DND-41 (cell line): ENCODE results near the gene JAK2.

Experiments used
- ATAC-seq: fragments of 200-7000 bp; cut with Tn5 transposase; 3 replicates; pipeline ENCODE4 v1.9.1; 2021; ENCODE audit warnings: low read depth; ENCODE audit not compliant: insufficient read depth
- DNase-seq: peaks from one replicate; pipeline ENCODE4 v3.0.0-alpha.2; 2020
- H2AFZ ChIP-seq: 2 replicates; pipeline ENCODE4 v1.6.0; 2012; ENCODE audit warnings: low read depth, low read length
- H3K27ac ChIP-seq: 2 replicates; pipeline ENCODE4 v1.5.1; 2012; ENCODE audit warnings: low read length, inconsistent platforms
- H3K27me3 ChIP-seq: fragments of 200-600 bp; sonication (generic); 2 replicates; pipeline ENCODE4 v1.6.0; 2012; ENCODE audit warnings: low read length, mild to moderate bottlenecking, inconsistent platforms; ENCODE audit not compliant: insufficient read depth, poor library complexity
- H3K36me3 ChIP-seq: 2 replicates; pipeline ENCODE4 v1.5.1; 2012; ENCODE audit warnings: low read length, inconsistent platforms; ENCODE audit not compliant: insufficient read depth
- H3K4me1 ChIP-seq: 2 replicates; pipeline ENCODE4 v1.5.1; 2012; ENCODE audit warnings: mild to moderate bottlenecking, low read length; ENCODE audit not compliant: insufficient read depth
- H3K4me2 ChIP-seq: 2 replicates; pipeline ENCODE4 v1.6.0; 2012; ENCODE audit warnings: mild to moderate bottlenecking, moderate library complexity, low read length, inconsistent platforms; ENCODE audit not compliant: insufficient read depth
- H3K4me3 ChIP-seq, 2 experiments: fragments of 200-600 bp in 1 of 2; shearing (Covaris generic) in 1 of 2; 2 replicates each; pipeline ENCODE4 v1.5.1; 2012 to 2016; ENCODE audit warnings: inconsistent platforms in 2 of 2, low read length in 2 of 2, mild to moderate bottlenecking in 2 of 2, low read depth in 1 of 2, moderate library complexity in 1 of 2
- H3K79me2 ChIP-seq: 2 replicates; pipeline ENCODE4 v1.6.0; 2012; ENCODE audit warnings: low read length, inconsistent platforms; ENCODE audit not compliant: insufficient read depth
- H3K9ac ChIP-seq: 2 replicates; pipeline ENCODE4 v1.6.0; 2012; ENCODE audit warnings: low read depth, mild to moderate bottlenecking, inconsistent platforms, low read length, moderate library complexity
- H3K9me3 ChIP-seq: 2 replicates; pipeline ENCODE4 v1.5.1; 2012; ENCODE audit warnings: low read length, moderate library complexity, mild to moderate bottlenecking, inconsistent platforms; ENCODE audit not compliant: insufficient read depth, severe bottlenecking
- H4K20me1 ChIP-seq: 2 replicates; pipeline ENCODE4 v1.6.0; 2012; ENCODE audit warnings: low read length; ENCODE audit not compliant: insufficient read depth
- EZH2 ChIP-seq: IDR thresholded peaks from 3 replicates; pipeline ENCODE4 v1.6.1; 2012; ENCODE audit warnings: borderline replicate concordance, low read depth, mild to moderate bottlenecking, moderate library complexity, low read length, inconsistent platforms; ENCODE audit not compliant: severe bottlenecking
- TF ChIP-seq, protein P1 (sequence below): IDR thresholded peaks from 2 replicates; pipeline ENCODE4 v1.5.1; 2012; ENCODE audit warnings: borderline replicate concordance, low read length, moderate library complexity, mild to moderate bottlenecking; ENCODE audit not compliant: poor library complexity, severe bottlenecking; ENCODE audit errors: extremely low read depth

The JAK2 gene

GRCh38 chr9:4985386-4986266 lies 554 bp downstream of the JAK2 start:
- ATAC-seq (peak; percentile 49; the same call in 2 of the 3 replicates), DNase-seq (peak; percentile 37)
- peaks cover 45% of the 10 kb centered on the region for H3K4me1 ChIP-seq
- H3K27ac ChIP-seq: peak overlapping the region; percentile 91
- no peaks in the 10 kb centered on the region for H4K20me1 ChIP-seq
- peaks cover 10% of the 10 kb centered on the region; the same call in 1 of the 2 replicates for H3K79me2 ChIP-seq
- TF ChIP-seq, protein P1, sequence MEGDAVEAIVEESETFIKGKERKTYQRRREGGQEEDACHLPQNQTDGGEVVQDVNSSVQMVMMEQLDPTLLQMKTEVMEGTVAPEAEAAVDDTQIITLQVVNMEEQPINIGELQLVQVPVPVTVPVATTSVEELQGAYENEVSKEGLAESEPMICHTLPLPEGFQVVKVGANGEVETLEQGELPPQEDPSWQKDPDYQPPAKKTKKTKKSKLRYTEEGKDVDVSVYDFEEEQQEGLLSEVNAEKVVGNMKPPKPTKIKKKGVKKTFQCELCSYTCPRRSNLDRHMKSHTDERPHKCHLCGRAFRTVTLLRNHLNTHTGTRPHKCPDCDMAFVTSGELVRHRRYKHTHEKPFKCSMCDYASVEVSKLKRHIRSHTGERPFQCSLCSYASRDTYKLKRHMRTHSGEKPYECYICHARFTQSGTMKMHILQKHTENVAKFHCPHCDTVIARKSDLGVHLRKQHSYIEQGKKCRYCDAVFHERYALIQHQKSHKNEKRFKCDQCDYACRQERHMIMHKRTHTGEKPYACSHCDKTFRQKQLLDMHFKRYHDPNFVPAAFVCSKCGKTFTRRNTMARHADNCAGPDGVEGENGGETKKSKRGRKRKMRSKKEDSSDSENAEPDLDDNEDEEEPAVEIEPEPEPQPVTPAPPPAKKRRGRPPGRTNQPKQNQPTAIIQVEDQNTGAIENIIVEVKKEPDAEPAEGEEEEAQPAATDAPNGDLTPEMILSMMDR: no peak
- TF ChIP-seq EZH2: no peak
- H3K36me3 ChIP-seq: no peaks in the 10 kb centered on the region; the same call in 1 of the 2 replicates
- H3K27me3 ChIP-seq: no peaks in the 10 kb centered on the region
- no peaks in the 10 kb centered on the region for H3K9me3 ChIP-seq
- peak overlapping the region; percentile 91 for H2AFZ ChIP-seq
- H3K4me3 ChIP-seq: peak overlapping the region; percentile 46 to 84; a peak in 3 of 4 replicates
- H3K9ac ChIP-seq: peak overlapping the region; percentile 88
- peak overlapping the region; percentile 92 for H3K4me2 ChIP-seq

GRCh38 chr9:4986296-4986695 lies 1.2 kb downstream of the JAK2 start:
- H3K4me1 ChIP-seq: peaks cover 45% of the 10 kb centered on the region
- no peaks in the 10 kb centered on the region for H4K20me1 ChIP-seq
- peak overlapping the region; percentile 92 for H3K4me2 ChIP-seq
- no peaks in the 10 kb centered on the region for H3K9me3 ChIP-seq
- peak overlapping the region; percentile 88 for H3K9ac ChIP-seq
- no peak for ATAC-seq
- H3K36me3 ChIP-seq: no peaks in the 10 kb centered on the region; the same call in 1 of the 2 replicates
- TF ChIP-seq, protein P1: no peak
- no peak for TF ChIP-seq EZH2
- peak overlapping the region; percentile 46 to 84; a peak in 3 of 4 replicates for H3K4me3 ChIP-seq
- no peak for DNase-seq
- H3K27ac ChIP-seq: peak overlapping the region; percentile 91; the same call in 1 of the 2 replicates
- H2AFZ ChIP-seq: peak overlapping the region; percentile 91
- H3K27me3 ChIP-seq: no peaks in the 10 kb centered on the region
- peaks cover 10% of the 10 kb centered on the region; the same call in 1 of the 2 replicates for H3K79me2 ChIP-seq

DNA sequence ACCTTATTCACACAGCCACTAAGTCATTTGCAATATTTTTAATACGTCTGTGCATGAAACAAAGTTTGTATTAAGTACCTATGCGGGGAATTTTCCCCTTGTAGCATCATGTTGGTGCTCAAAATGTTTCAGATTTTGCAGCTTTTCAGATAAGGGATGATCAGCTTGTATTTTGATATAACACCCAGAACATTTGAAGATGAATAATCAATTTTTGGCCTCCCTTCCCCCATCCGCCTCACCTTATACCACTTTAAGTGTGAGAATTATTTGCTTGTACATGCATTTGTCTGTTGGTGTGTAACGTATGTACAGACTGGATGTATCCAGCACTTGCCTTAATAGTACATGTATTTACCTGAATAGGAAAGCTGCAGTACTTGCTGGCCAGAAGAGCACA lies 1.7 kb downstream of the JAK2 start:
- Histone ChIP-seq H3K27me3 (no peaks in the 10 kb centered on the region), H3K4me1 (peaks cover 45% of the 10 kb centered on the region), H3K36me3 (peaks cover under 1% of the 10 kb centered on the region), H4K20me1 (no peaks in the 10 kb centered on the region), H3K4me2 (peak overlapping the region; percentile 92), H3K79me2 (peaks cover 10% of the 10 kb centered on the region; the same call in 1 of the 2 replicates), H3K9ac (peak overlapping the region; percentile 88; the same call in 1 of the 2 replicates), H3K9me3 (no peaks in the 10 kb centered on the region), H2AFZ (no peak overlapping the region), H3K4me3 (peak overlapping the region in 1 of 2 experiments; percentile 84; a peak in 1 of 4 replicates), H3K27ac (no peak overlapping the region; the same call in 1 of the 2 replicates)
- no peak for TF ChIP-seq EZH2
- TF ChIP-seq, protein P1: no peak
- no peak for ATAC-seq
- no peak for DNase-seq
